ENCODE data around the gene SPNS3.

DNA sequence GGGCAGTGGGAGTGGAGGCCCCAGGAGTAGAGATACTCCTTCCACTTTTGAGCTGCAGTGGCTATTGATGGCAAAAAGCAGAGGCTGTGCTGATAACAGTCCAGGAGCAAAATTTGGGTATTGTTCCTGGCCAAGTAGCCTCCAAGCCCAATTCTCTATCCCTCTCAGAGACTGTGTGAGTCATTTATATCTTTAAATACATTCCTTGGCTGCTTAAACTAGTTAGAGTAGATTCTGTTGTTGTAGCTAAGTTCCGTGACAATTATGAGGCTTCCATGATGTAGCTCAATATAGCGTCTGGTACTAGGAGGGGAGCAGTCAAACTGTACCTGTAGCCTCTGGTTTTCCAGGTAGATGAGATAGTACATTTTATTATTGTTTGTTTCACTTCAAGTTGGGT lies 47.3 kb upstream of the SPNS3 start:
- TF ChIP-seq, protein P1, sequence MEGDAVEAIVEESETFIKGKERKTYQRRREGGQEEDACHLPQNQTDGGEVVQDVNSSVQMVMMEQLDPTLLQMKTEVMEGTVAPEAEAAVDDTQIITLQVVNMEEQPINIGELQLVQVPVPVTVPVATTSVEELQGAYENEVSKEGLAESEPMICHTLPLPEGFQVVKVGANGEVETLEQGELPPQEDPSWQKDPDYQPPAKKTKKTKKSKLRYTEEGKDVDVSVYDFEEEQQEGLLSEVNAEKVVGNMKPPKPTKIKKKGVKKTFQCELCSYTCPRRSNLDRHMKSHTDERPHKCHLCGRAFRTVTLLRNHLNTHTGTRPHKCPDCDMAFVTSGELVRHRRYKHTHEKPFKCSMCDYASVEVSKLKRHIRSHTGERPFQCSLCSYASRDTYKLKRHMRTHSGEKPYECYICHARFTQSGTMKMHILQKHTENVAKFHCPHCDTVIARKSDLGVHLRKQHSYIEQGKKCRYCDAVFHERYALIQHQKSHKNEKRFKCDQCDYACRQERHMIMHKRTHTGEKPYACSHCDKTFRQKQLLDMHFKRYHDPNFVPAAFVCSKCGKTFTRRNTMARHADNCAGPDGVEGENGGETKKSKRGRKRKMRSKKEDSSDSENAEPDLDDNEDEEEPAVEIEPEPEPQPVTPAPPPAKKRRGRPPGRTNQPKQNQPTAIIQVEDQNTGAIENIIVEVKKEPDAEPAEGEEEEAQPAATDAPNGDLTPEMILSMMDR (IDR thresholded peaks at IDR 0.05; ENCODE audit: control extremely low read depth in 1 of 3, insufficient read depth in 1 of 3, low read depth in 1 of 3, low read length in 3 of 3) = no peak
- TF ChIP-seq TAF1 (IDR thresholded peaks at IDR 0.05; ENCODE audit: low read depth, low read length) (no peak), CHD2 (IDR thresholded peaks at IDR 0.05; ENCODE audit: low read length) (no peak)
